HG03521 (cell line): ENCODE measurements around the gene EVI2B.
"Not testable (repeated sequence)": the region's sequence is repeated elsewhere in the genome, so short reads cannot be mapped to it uniquely, and the experiment has no call there.

ENCODE experiments used
- ATAC-seq: cut with Tn5 transposase; IDR thresholded peaks from one replicate; pipeline ENCODE4 v1.9.1; 2021; ENCODE audit warnings: mild to moderate bottlenecking, moderate library complexity; ENCODE audit not compliant: unreplicated experiment

EVI2B gene

DNA sequence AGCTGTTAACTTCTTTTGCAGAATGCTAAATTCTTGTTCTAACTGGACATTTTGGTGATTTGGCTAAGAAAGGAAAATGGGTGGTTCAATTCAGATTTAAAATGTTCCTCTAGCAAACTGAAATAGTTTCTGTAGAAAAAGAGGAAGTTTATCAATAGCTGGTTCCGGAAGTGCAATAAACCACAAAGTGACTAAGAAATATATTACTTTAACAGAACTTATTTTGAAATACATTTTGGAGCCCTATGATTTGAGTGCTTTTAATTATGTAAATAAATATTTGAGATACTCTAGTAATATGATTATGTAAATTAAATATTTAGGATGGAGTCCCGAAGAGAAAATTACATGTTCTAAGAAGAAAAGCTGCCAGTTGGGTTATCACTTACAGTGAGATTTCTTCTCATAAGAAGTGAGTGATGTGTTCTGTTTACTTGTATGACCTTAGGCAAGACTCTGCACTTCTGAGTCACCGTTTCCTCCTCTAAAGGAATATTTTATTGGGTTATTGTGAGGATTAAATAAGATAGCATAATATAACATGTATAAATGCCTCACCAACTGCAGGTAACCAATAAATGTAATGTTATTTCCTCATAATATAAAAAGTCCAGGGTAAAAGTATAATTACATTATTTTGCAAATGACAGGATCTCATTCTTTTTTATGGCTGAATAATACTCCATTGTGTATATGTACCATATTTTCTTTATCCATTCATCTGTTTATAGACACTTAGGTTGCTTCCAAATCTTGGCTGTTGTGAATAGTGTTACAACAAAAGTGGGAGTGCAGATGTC is at the start of gene EVI2B:
Gene EVI2B, minus strand, starts transcription at position 73 of the 800 bp plus-strand sequence. CDS start 8,445 bp downstream, outside the sequence.
- ATAC-seq = no peak

DNA sequence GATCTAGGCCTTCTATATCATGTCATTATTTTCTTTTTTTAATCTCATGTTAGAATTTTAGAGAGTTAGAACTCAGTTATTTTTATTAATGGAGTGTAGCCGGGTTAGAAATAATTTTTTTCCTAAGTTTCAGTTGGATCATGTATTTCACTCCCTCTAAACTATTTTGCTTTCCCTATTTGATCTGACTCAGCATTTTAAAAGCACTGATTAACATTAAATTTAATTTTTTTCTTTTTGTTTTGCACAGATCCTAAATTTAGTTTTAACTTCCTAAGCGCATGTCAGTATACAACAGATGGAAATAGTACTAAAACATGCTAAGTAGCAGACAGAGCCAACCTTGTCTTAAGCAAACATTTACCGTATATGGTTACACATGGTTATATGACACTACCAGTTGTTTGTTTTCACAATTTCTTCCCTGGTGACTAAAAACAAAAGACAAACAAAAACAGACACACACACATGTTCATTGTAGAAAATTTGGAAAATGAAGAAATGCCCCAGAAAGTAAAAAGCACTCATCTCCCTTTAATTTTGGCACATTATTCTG is 44.1 kb upstream of the EVI2B start:
- ATAC-seq = no peak

DNA sequence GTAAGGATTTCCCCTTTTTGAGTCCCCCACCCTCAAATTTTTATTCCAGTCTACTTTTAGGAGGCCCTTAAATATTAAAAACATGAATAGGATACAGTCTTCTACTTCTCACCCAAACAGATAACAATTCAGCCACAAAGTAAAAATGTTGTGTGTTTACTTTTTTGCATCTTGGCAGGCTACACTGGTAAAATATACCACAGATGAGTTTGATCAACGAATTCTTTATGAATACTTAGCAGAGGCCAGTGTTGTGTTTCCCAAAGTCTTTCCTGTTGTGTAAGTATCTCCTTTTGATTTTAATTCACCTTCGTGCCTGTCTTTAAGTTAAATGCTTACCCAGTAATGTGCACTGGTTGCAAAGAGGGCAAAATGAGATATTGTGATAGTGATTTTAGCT is 43.2 kb upstream of the EVI2B start:
- ATAC-seq = no peak

DNA sequence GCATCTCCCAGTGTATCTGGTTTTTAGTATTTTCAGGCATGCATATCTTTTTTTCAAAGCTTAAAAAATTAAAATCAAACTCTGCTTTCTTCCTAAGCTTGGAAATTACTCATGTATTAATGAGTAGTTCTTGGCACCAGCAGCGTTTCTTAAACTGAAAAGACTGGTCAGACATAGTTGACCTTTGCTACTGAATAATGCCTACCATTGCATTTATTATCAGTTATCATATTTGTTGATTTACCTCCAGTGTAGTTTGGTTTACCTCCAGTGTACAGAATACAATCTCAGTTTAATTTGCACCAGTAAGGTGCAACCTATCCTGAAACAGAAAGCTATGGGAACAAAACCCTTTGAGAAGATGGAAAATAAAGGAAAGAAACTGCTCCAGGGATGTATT is 42.1 kb upstream of the EVI2B start:
- ATAC-seq = no peak

DNA sequence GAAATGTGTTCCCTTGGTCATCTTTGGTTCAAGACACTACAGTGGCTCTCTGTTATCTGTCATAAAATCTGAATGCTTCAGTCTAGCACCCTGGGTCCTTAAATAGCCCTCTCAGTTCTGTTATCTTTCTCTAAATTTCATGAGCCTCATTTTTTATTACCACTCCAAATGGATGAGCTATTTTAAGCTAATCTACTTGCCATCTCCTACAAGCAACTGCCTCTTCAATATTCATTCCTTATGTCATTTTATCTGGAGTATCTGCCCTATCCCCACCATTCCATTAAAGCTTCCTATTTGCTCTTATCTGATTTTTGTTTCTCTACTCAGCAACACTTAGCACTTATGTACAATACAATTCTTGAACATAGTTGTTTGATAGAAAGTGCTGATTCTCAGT is 35.6 kb upstream of the EVI2B start:
- ATAC-seq = no peak

DNA sequence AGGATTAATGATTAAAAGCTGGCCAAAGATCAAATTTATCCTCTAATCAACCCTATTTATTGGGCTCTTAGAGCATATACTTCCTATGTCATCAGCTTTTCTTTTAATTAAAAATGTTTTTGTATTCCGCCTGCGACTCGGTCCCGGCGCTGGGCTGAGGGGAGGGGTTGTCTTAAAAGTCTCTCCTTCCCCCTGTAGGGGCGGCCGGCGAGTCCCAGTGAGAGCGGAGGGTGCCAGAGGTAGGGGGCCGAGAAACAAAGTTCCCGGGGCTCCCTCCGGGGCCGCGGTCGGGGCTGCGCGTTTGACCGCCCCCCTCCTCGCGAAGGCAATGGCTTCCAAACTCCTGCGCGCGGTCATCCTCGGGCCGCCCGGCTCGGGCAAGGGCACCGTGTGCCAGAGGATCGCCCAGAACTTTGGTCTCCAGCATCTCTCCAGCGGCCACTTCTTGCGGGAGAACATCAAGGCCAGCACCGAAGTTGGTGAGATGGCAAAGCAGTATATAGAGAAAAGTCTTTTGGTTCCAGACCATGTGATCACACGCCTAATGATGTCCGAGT is 31.4 kb upstream of the EVI2B start:
- not testable (repeated sequence) for ATAC-seq

DNA sequence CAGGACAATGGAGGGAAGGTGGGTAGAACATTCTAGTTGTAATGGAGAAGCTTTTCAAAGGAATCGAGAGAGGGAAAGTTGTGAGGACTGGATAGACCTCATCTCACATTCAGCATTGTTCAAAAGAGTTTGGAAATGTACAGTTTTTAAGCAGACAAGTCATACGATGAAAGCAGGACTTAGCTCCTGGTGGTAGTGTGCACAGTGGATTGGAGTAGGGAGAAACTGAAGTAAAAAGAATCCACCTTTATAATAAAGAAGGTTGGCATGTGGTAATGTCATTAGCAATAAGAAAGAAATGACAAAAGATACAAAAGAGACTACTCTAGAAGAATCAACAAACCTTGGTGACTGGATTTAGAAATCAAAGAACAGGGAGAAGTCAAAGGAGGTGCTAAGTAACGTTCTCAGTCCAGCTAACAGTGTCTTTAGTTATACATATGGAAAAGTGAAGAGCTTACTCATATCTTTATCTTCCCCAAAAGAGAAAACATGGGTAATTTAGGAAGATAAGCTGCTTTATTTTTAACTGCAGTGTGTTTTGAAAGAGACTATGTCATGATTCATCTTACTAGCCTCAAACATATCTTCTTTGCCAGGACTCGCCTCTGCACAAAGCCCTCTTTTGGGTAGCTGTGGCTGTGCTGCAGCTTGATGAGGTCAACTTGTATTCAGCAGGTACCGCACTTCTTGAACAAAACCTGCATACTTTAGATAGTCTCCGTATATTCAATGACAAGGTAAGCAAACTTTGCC is 26.2 kb upstream of the EVI2B start:
- no peak for ATAC-seq

- ATAC-seq = no peak
Measured at GRCh38 chr17:31329221-31329620, 15.4 kb upstream of the EVI2B start.

GRCh38 chr17:31328160-31328535 is 14.3 kb upstream of the EVI2B start:
- ATAC-seq = no peak

DNA sequence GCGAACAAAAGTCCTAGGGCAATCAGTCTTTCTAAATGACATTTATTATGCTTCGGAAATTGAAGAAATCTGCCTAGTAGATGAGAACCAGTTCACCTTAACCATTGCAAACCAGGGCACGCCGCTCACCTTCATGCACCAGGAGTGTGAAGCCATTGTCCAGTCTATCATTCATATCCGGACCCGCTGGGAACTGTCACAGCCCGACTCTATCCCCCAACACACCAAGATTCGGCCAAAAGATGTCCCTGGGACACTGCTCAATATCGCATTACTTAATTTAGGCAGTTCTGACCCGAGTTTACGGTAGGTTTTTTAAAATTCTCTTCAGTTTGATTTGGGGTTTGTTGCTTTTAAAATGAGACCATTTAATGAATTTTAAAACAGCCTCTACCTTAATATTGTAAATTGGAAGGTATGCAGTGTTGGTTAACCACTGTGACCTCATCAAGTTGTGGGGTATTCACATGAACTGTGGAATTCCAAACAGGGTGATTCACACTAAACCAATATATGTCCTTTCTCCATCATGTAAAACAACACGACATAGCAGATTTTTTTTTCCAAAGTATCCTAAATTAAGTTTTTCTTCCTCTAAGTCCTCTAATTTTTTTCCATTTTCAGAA is 13.8 kb upstream of the EVI2B start:
- no peak for ATAC-seq

- no peak for ATAC-seq
Measured at GRCh38 chr17:31323551-31323950, 9.7 kb upstream of the EVI2B start.

DNA sequence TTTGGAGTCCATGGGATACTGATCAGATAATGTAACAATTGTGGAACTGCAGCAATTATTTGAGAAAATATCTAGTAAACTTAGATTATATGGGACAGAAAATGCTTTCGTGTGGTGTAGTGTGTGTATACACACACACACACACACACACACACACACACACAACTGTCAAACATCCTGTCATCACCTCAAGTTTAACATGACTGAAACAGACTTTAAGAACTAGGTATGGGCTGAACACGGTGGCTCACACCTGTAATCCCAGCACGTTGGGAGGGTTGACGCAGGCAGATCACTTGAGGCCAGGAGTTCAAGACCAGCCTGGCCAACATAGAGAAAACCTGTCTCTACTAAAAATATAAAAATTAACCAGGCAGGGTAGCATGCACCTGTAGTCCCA is 8.1 kb upstream of the EVI2B start:
- ATAC-seq = no peak

DNA sequence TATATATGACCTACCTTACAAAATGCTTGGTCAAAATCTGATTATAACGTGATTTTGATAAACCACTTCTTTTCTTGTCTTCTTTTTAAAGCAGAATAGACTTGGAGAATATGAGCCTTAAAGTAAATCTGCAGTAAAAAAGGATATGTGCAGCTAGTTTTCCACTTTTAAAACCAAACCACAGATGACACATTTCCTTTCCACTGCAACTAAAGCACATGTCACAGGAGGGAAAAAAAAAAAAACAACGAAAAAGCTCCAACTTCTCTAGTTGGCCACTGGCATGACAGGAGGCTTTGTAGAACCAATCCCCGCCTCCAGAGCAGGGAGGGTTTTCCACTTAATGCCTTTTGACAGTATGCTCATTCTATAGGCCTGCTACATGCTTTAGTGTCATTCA is 7.6 kb upstream of the EVI2B start, which contains the start of gene EVI2A:
Gene EVI2A, minus strand, starts transcription at position 142 of the 400 bp plus-strand sequence. CDS start 2,609 bp downstream, outside the sequence.
- peak; percentile 29 for ATAC-seq

GRCh38 chr17:31320791-31321190 is 6.9 kb upstream of the EVI2B start:
- ATAC-seq = no peak

- no peak for ATAC-seq
Measured at GRCh38 chr17:31320241-31320640, 6.4 kb upstream of the EVI2B start.

GRCh38 chr17:31318851-31319661 is 5.2 kb upstream of the EVI2B start:
- no peak for ATAC-seq

DNA sequence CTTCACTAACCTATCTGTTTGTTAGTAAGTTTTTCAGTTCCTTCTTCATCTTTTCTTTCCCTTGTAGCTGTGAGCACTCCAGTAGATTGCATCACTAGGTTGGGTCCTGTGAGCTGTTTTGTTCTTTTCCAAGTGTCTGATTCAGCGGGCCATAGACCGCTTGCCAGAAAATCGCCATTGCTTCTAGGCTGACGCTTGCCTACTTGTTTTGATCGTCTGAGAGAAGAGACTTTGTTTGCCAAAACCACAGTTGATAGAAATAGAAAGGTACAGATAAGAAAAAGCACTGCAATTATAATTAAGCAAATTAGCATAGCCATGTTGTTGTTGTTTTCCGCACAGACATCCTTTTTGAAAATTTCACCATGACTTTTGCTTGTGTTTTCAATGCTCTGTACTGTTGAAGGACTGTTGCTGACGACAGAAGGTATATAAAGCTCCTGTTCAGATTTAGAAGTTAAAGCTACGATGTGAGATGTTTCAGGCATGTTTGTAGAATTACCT is 4.5 kb upstream of the EVI2B start:
- no peak for ATAC-seq

DNA sequence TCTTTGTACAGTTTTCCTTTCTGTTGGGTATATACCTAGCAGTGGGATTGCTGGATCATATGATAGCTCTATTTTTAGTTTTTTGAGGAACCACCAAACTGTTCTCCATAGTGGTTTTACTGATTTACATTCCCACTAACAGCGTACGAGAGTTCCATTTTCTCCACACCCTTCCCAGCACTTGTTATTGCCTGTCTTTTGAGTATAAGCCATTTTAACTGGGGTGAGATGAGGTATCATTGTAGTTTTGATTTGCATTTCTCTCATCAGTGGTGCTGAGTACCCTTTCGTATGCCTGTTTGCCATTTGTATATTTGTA is 887 bp upstream of the EVI2B start:
- no peak for ATAC-seq

GRCh38 chr17:31312223-31312622 is 1.6 kb downstream of the EVI2B start:
- ATAC-seq = not testable (repeated sequence)

- ATAC-seq = no peak
Measured at GRCh38 chr17:31311526-31311925, 2.3 kb downstream of the EVI2B start.
